H1 (cell line): ENCODE data around the gene ITGB8. TPM values are rescaled to one million over a fixed set of nuclear protein-coding genes. Genes with fewer than 3 reads are reported as not detected.
"Not testable (repeated sequence)": the region's sequence is repeated elsewhere in the genome, so short reads cannot be mapped to it uniquely, and the experiment has no call there.

Source experiments
- CTCF ChIA-PET: fragments of 300-600 bp; sonication (Branson Sonifier 250); formaldehyde crosslinking; loops from one replicate; lab custom pipeline; 2021; ENCODE audit not compliant: partially characterized antibody; lab: Charles Lee
- POLR2A ChIA-PET: fragments of 300-600 bp; sonication (Branson Sonifier 250); formaldehyde crosslinking; loops from one replicate; lab custom pipeline; 2021; ENCODE audit warnings: inconsistent platforms; ENCODE audit not compliant: partially characterized antibody; lab: Charles Lee
- DNase-seq, 2 experiments: peaks; one replicate each; pipeline versions ENCODE4 v3.0.0 to v3.0.0-alpha.2; 2010 to 2022; ENCODE audit warnings: low spot score in 2 of 2, low read depth in 1 of 2, mixed read lengths in 1 of 2
- FAIRE-seq: peaks from 2 replicates; lab custom pipeline; 2011; peaks lifted over from hg19 to GRCh38; lab: Jason Lieb, UNC
- H2AFZ ChIP-seq: 2 replicates; pipeline ENCODE4 v1.8.1; 2012; ENCODE audit warnings: low read length, inconsistent platforms
- H2AK5ac ChIP-seq: 2 replicates; pipeline ENCODE4 v1.6.1; 2013; ENCODE audit warnings: low read depth, low read length
- H2BK120ac ChIP-seq: replicated peaks from 2 replicates; pipeline ENCODE3; 2013; ENCODE audit warnings: low read depth, low read length, inconsistent platforms
- H2BK12ac ChIP-seq: 2 replicates; pipeline ENCODE4 v1.6.1; 2013; ENCODE audit warnings: low read depth, low read length
- H2BK15ac ChIP-seq: 2 replicates; pipeline ENCODE4 v1.6.1; 2013; ENCODE audit warnings: low read length
- H2BK20ac ChIP-seq: 2 replicates; pipeline ENCODE4 v1.6.1; 2013; ENCODE audit warnings: low read length
- H2BK5ac ChIP-seq: 2 replicates; pipeline ENCODE4 v1.6.1; 2013; ENCODE audit warnings: low read depth, low read length
- H3K14ac ChIP-seq: 2 replicates; pipeline ENCODE4 v1.6.1; 2013; ENCODE audit warnings: inconsistent platforms; ENCODE audit not compliant: insufficient read length
- H3K18ac ChIP-seq: 2 replicates; pipeline ENCODE4 v1.6.1; 2013; ENCODE audit warnings: low read length; ENCODE audit errors: extremely low read depth
- H3K23ac ChIP-seq: 2 replicates; pipeline ENCODE4 v1.6.1; 2013; ENCODE audit warnings: inconsistent platforms; ENCODE audit not compliant: insufficient read length
- H3K23me2 ChIP-seq: 2 replicates; pipeline ENCODE4 v1.6.1; 2013; ENCODE audit warnings: low read depth, low read length
- H3K27ac ChIP-seq: 2 replicates; pipeline ENCODE4 v1.6.1; 2011; ENCODE audit warnings: low read depth, low read length, inconsistent platforms
- H3K27me3 ChIP-seq, 4 experiments: replicated peaks in 1 of 4; 1 replicate in 1 of 4; 2 replicates in 3 of 4; pipeline versions ENCODE4 v1.6.1 to v1.8.1; 2011 to 2013; ENCODE audit warnings: low read length in 3 of 4, mild to moderate bottlenecking in 3 of 4, inconsistent platforms in 2 of 4, mixed read lengths in 2 of 4, moderate library complexity in 1 of 4; ENCODE audit not compliant: control insufficient read depth in 3 of 4, insufficient read depth in 3 of 4; ENCODE audit errors: extremely low read depth in 1 of 4
- H3K36me3 ChIP-seq, 4 experiments: 2 replicates each; pipeline versions ENCODE4 v1.6.1 to v1.8.1; 2011 to 2013; ENCODE audit warnings: mild to moderate bottlenecking in 4 of 4, low read length in 3 of 4, moderate library complexity in 2 of 4, control low read depth in 1 of 4, inconsistent platforms in 1 of 4; ENCODE audit not compliant: insufficient read depth in 4 of 4, control insufficient read depth in 2 of 4
- H3K4ac ChIP-seq: replicated peaks from 2 replicates; pipeline ENCODE3; 2013; ENCODE audit warnings: low read length, low read depth, mixed read lengths, inconsistent platforms; ENCODE audit not compliant: insufficient read length
- H3K4me1 ChIP-seq, 4 experiments: replicated peaks in 1 of 4; 1 replicate in 1 of 4; 2 replicates in 3 of 4; pipeline versions ENCODE4 v1.6.1 to v1.8.1; 2011 to 2013; ENCODE audit warnings: low read length in 3 of 4, inconsistent platforms in 2 of 4, mixed read lengths in 1 of 4; ENCODE audit not compliant: insufficient read depth in 4 of 4, control insufficient read depth in 3 of 4
- H3K4me2 ChIP-seq, 2 experiments: 2 replicates each; pipeline versions ENCODE4 v1.6.1 to v1.8.1; 2011 to 2013; ENCODE audit warnings: low read depth in 2 of 2, low read length in 2 of 2, control low read depth in 1 of 2, inconsistent platforms in 1 of 2, mild to moderate bottlenecking in 1 of 2; ENCODE audit not compliant: insufficient read depth in 1 of 2
- H3K4me3 ChIP-seq, 4 experiments: fragments of 200-600, 300-600 bp in 1 of 4; sonication (generic), shearing (Covaris generic), sonication (Bioruptor Twin) in 1 of 4; 2 replicates each; pipeline versions ENCODE4 v1.5.1 to v1.8.1; 2011 to 2016; ENCODE audit warnings: low read length in 4 of 4, low read depth in 3 of 4, control low read depth in 2 of 4, inconsistent platforms in 2 of 4, mild to moderate bottlenecking in 2 of 4, mixed read lengths in 1 of 4, moderate library complexity in 1 of 4; ENCODE audit not compliant: insufficient read depth in 2 of 4; ENCODE audit errors: extremely low read depth in 1 of 4
- H3K56ac ChIP-seq: replicated peaks from 2 replicates; pipeline ENCODE3; 2013; ENCODE audit warnings: low read depth, mild to moderate bottlenecking, mixed read lengths, low read length, inconsistent platforms; ENCODE audit not compliant: insufficient read length
- H3K79me1 ChIP-seq: 2 replicates; pipeline ENCODE4 v1.6.1; 2013; ENCODE audit warnings: low read depth, low read length, control low read depth
- H3K79me2 ChIP-seq, 2 experiments: 2 replicates each; pipeline versions ENCODE4 v1.6.1 to v1.8.1; 2012 to 2013; ENCODE audit warnings: low read length in 2 of 2, mild to moderate bottlenecking in 2 of 2, inconsistent platforms in 1 of 2; ENCODE audit not compliant: insufficient read depth in 2 of 2, control insufficient read depth in 1 of 2
- H3K9ac ChIP-seq, 4 experiments: replicated peaks in 1 of 4; 1 replicate in 1 of 4; 2 replicates in 3 of 4; pipeline versions ENCODE4 v1.6.1 to v1.8.1; 2011 to 2013; ENCODE audit warnings: low read depth in 3 of 4, low read length in 3 of 4, control low read depth in 2 of 4, mild to moderate bottlenecking in 2 of 4, moderate library complexity in 2 of 4, inconsistent platforms in 1 of 4; ENCODE audit errors: extremely low read depth in 1 of 4
- H3K9me3 ChIP-seq, 2 experiments: 2 replicates each; pipeline versions ENCODE4 v1.6.1 to v1.8.1; 2012 to 2013; ENCODE audit warnings: mild to moderate bottlenecking in 2 of 2, moderate library complexity in 2 of 2, control low read depth in 1 of 2, inconsistent platforms in 1 of 2, low read depth in 1 of 2, low read length in 1 of 2, mixed read lengths in 1 of 2; ENCODE audit not compliant: insufficient read depth in 2 of 2
- H4K20me1 ChIP-seq, 2 experiments: replicated peaks in 1 of 2; 2 replicates each; pipeline versions ENCODE3 to v1.8.1; 2011 to 2013; ENCODE audit warnings: inconsistent platforms in 2 of 2, low read length in 2 of 2, mild to moderate bottlenecking in 1 of 2; ENCODE audit not compliant: insufficient read depth in 2 of 2, control insufficient read depth in 1 of 2
- H4K5ac ChIP-seq: 2 replicates; pipeline ENCODE4 v1.6.1; 2013; ENCODE audit warnings: low read length, low read depth, mixed read lengths, inconsistent platforms; ENCODE audit not compliant: insufficient read length
- H4K8ac ChIP-seq: 2 replicates; pipeline ENCODE4 v1.8.0; 2013; ENCODE audit warnings: mild to moderate bottlenecking, moderate library complexity, low read length, inconsistent platforms; ENCODE audit not compliant: insufficient read depth; ENCODE audit errors: extremely low read depth
- H4K91ac ChIP-seq: replicated peaks from 2 replicates; pipeline ENCODE3; 2013; ENCODE audit warnings: low read length, mixed read lengths, inconsistent platforms; ENCODE audit not compliant: insufficient read length
- WGBS, 2 experiments: shearing (Covaris generic) in 1 of 2; methylation state at CpG; one replicate each; pipeline versions ENCODE4 v1.1.6 to v1.1.7; 2013 to 2015; ENCODE audit warnings: low lambda C conversion rate in 2 of 2, mixed read lengths in 2 of 2, inconsistent platforms in 1 of 2, low coverage in 1 of 2, missing lambda C conversion rate in 1 of 2; ENCODE audit not compliant: insufficient replicate concordance in 2 of 2, insufficient coverage in 1 of 2, insufficient read length in 1 of 2; ENCODE audit errors: extremely low coverage in 1 of 2, missing lambda C conversion rate in 1 of 2; 5-methylcytosine and 5-hydroxymethylcytosine counted together
- polyA plus RNA-seq, 7 experiments: library from polyadenylated mRNA; depleted of rRNA in 3 of 7; stranded (reverse) in 5 of 7; unstranded in 2 of 7; fragments of >200 nt in 5 of 7; fragments of 200-250 nt in 2 of 7; gene quantifications; 1 replicate in 5 of 7; 2 replicates in 1 of 7; 4 replicates in 1 of 7; pipeline versions ENCODE4 v1.2.1 to v1.2.3, GENCODE V29; 2011 to 2013; ENCODE audit warnings: missing spikeins in 2 of 7, mixed read lengths in 2 of 7
- total RNA-seq: library from RNA; stranded (reverse); fragmentation: NEBNext Ultra II Directional; extraction: Animal tissue kit (Norgen Biotek cat#: 25700); gene quantifications from 2 replicates; pipeline ENCODE4 v1.2.1, GENCODE V29; 2021

Gene ITGB8
- total and polyA plus RNA-seq, 2 of the 8 experiments (the other 6 are each of a cell fraction or from before 2014, with no cell fraction given) = 1.2 to 3.6 TPM

DNA sequence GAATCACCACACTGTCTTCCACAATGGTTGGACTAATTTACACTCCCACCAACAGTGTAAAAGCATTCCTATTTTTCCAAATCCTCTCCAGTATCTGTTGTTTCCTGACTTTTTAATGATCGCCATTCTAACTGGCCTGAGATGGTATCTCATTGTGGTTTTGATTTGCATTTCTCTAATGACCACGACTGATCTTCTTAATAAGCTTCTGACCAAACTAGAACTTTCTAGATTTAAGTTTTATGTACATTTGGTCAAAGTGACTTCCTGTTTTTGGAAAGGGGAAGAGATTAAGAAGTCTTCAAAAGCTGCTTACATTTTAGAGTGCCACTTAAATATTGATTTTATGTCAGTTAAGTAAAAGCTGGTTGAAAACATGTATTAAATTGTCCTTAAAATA is 58.5 kb downstream of the ITGB8 start:
- H3K79me2 ChIP-seq, H3K56ac ChIP-seq, H3K23ac ChIP-seq, H3K9me3 ChIP-seq, H2BK5ac ChIP-seq, H2BK20ac ChIP-seq, H4K8ac ChIP-seq, H3K27me3 ChIP-seq, H3K23me2 ChIP-seq, H3K9ac ChIP-seq, H3K4me1 ChIP-seq, H3K4ac ChIP-seq, H2BK120ac ChIP-seq, FAIRE-seq, H3K4me2 ChIP-seq, H4K20me1 ChIP-seq, H3K79me1 ChIP-seq, POLR2A ChIA-PET, H2AFZ ChIP-seq, H3K4me3 ChIP-seq, H2AK5ac ChIP-seq, H2BK12ac ChIP-seq, H3K14ac ChIP-seq, H4K91ac ChIP-seq, H3K27ac ChIP-seq, DNase-seq, H2BK15ac ChIP-seq, H4K5ac ChIP-seq, H3K18ac ChIP-seq: not testable (repeated sequence)
- 94% methylated on average over 2 of the region's 2 CpGs; no CpG with 5 or more reads in 1 of the 2 experiments for WGBS, 2 experiments
- CTCF ChIA-PET = interaction anchor here (0.6 to 1.1 kb wide), 4 partner anchors 14 to 209 kb away, joined by 3 read pairs; no protein-coding TSS in a partner anchor
- peaks cover 0 to 11% (median 1%) of the 10 kb centered on the region in 4 experiments; a peak in 3 of 8 replicates for H3K36me3 ChIP-seq
